NCI-H146 treated with DMSO at 0.1 percent for 48 hours (cell line): ENCODE measurements around the gene SPATA7.

Source experiments
- DNase-seq: peaks from one replicate; lab custom pipeline; 2025; ENCODE audit not compliant: unreplicated experiment; lab: John Stamatoyannopoulos, UW

The SPATA7 gene

GRCh38 chr14:88411039-88411438, 25.6 kb downstream of the SPATA7 start:
- no peak for DNase-seq

DNA sequence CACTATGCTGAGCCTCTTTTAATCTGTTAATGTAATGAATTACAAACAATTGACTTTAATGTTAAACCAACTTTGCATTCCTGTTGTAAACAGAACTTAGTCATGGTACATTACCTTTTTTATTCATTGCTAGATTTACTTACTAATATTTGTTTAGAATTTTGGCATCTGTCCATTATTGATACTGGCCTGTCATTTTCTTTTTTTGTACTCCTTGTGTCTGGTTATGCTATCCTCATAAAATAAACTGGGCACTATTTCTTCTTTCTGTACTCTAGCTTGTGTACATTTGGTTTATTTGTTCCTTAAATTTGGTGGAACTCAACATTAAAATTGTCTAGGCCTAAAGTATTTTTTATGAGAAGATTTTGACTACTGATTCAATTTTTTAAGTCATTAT, 32.1 kb downstream of the SPATA7 start:
- no peak for DNase-seq

DNA sequence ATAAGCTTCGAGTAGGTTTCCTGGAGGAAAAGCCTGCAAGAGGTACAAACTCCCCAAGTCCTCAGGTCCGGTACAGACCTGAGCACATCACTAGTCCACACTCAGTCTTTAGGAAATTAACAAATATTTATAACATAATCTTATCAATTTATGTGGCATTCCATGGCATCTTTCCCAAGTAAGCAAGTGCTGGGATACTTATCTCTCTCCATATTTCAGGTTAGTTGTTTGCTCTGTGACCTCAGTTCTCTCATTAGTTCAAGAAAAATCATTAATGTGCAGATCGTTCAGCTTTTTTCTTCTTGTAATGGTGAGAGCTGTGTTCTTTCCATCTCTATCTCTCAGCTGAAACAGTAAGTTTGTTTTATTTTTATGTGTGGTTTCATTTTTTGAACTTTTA, 34.7 kb downstream of the SPATA7 start:
- DNase-seq: no peak

DNA sequence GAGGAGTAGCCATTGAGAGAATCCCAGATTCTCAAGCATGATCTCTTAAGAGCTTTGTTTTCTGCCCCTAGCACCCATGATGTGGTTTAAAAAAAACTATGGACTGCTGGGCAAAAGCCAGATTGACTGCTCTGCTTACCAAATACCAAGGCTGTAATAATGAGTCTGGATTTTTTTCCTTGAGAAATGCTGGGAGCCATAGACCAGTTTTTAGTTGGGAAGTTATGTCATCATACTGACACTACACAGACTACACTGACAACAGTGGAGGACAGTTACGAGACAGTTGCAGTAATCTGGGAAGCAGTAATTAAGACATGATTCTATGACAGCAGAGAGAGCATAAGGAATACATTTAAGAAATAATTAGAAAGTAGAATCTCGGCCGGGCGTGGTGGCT, 35.8 kb downstream of the SPATA7 start:
- DNase-seq: no peak

DNA sequence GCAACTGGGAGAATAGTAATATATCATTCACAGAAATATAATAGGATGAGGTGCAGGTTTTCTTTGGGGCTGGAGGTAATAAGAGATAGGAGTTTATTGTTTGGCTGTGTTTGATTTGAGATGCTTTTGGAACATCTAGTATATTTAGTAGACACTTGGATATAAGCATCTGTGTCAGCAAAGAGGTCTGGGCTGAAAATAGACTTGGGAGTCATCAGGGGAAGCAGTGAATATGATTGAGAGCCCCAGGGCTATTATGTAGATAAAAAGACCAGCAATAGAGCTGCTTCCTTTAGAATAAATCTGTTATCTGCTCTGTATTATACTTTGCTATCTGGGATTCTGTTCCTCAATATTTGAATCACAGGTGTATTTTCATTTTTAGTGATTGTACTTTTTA, 36.6 kb downstream of the SPATA7 start:
- DNase-seq: no peak

DNA sequence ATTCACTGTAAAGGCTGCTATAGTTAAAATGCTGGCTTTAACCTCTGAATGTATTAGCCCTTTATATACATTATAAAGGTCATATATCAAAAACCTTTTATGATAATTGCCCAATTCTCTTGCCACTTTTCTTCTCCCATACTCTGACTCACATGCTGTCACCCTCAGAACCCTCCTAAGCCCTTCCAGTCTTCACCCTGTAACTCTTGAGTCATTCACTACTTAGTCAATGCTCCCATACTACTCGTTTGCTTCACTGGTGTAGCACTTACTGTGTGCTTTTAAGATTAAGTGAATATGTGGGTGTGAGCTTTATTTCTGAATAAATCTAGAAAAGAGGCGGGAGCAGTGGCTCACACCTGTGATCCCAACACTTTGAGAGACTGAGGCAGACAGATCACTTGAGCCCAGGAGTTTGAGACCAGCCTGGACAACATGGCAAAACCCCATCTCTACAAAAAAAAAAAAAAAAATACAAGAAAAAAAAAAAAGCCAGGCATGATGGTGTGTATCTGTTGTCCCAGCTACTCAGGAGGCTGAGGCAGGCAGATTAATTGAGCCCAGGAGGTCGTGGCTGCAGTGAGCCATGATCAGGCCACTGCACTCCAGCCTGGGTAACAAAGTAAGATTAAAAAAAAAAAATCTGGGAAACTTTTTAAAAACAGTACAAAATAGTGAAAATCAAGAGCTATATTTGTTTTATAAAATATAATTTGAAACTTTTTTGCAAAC, 37.6 kb downstream of the SPATA7 start:
- no peak for DNase-seq

GRCh38 chr14:88424573-88424972, 39.1 kb downstream of the SPATA7 start:
- DNase-seq: no peak

DNA sequence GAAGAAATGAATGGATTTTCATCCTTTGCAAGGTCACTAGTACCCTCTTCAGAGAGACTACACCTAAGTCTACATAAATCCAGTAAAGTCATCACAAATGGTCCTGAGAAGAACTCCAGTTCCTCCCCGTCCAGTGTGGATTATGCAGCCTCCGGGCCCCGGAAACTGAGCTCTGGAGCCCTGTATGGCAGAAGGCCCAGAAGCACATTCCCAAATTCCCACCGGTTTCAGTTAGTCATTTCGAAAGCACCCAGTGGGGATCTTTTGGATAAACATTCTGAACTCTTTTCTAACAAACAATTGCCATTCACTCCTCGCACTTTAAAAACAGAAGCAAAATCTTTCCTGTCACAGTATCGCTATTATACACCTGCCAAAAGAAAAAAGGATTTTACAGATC, 40.8 kb downstream of the SPATA7 start:
- no peak for DNase-seq

DNA sequence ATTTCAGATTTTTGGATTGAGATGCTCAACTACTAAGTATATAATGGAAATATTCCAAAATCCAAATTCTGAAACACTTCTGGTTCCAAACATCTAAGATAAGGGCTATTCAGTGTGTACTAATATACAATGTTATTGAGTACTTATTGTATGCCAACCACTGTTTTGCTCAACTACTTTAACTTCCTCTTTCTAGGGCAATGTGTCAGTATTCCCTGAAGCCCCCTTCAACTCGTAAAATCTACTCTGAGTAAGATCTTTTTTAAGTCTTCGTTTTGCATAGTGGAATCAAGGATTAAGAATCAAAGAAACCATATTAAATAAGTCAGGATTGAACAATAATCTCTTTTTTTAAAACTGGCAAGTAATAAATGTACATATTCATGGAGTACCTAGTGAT, 45.5 kb downstream of the SPATA7 start:
- DNase-seq: no peak

- DNase-seq: no peak
Measured at GRCh38 chr14:88437658-88438057, 52.2 kb downstream of the SPATA7 start.

GRCh38 chr14:88439088-88439487, 53.6 kb downstream of the SPATA7 start:
- DNase-seq: no peak

- no peak for DNase-seq
Measured at GRCh38 chr14:88452231-88452630, 66.8 kb downstream of the SPATA7 start.

DNA sequence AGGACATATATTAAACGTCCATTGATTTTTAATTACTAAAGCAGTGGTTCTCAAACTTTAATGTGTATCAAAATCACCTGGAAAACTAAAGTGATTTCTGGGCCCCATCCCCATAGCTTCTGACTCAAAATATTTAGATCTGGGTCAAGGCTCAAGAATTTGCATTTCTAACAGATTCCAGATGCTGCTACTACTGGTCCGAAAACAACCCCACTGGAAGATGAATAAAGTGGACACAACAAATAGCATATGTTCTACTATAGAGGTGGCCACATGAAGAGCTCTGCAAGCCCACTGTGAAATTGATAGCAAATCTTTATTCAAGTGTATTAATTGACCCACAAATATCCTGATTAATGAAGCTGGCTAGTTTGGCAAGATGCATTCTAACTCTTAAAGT, 69.4 kb downstream of the SPATA7 start:
- DNase-seq: no peak

DNA sequence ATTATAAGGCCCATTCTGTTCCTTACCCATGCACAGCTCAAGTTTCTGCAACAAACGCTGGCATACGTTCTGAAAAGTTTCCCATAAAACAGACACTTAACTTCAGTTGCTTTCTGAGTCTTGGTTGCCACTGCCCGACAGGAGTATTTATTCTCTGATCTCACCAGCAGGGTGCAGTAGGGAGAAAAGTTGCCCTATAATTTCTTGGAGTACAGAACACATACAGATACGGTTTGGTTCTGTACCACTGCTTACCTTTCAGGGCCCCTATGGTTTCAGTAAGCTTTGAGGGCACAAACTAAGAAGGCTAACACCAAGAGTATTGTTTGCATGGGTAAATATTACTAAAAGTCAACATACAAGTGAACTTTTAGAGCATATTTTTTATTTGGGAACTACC, 77.9 kb downstream of the SPATA7 start:
- DNase-seq: no peak

DNA sequence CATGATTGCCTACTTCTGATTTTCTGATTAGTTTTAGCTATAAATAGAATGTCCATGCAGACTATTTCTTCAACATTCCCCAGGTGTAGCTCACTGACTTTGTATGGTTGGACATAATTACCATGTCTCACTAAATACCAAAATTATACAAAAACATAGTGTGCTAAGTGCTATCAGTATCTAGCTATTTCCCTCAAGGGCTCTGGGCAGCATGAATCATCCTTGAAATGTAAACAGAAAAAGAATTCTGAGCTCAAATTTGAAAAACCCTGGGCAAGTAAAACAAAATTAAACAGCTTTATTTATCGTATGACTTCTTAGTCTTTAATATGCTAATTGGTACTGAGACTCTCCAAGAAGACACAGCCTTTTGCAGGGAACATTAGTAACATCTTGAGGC, 82.9 kb downstream of the SPATA7 start:
- no peak for DNase-seq

- DNase-seq: no peak
Measured at GRCh38 chr14:88470542-88471440, 85.3 kb downstream of the SPATA7 start.

- no peak for DNase-seq
Measured at GRCh38 chr14:88473791-88474190, 88.3 kb downstream of the SPATA7 start.

DNA sequence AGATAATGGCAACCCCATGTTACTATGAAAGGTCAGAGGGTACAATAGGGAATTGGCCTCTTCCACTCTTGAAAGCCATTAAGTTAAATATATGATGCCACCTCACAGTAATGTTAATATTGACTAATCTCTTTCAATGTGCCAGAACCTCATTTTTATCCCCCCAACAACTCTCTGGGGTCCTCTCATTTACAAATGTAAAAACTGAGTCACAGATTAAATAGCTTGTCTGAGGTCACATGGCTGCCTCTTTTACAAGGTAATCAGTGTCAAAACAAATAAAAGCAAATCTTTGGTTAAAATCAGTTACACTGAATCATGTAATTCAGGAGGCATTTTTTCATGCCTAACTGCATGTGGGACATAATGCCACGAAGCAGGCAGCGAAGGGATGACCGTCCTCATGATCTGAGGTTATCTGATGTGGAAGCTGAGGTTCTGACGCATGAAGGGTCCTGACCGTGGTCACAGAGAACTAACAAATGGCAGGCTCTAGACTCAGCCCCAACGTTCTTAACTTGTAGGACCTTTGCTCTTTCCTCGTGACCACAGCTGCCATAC, 90.8 kb downstream of the SPATA7 start:
- no peak for DNase-seq

- no peak for DNase-seq
Measured at GRCh38 chr14:88476825-88477224, 91.4 kb downstream of the SPATA7 start.

GRCh38 chr14:88477513-88478250, 92.2 kb downstream of the SPATA7 start:
- DNase-seq: no peak

DNA sequence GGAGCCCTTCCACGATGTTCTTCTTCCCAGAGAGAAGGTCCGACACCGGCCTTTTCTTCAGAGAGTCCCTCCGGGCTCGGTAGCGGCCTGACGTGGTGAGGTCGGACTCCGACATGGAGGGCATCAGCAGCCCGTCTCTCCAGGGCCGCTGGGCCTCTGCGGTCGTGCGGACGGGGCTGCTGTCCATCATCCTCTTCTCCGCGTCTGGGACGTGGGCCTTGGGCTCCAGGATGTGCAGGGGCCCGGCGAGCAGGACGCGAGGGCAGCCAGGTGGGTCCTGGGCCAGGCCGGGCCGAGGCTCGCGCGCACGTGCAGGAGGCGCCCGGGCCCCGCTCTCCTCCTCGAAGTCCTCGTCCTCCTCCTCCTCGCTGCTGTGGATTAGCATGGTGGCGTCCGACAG, 93.5 kb downstream of the SPATA7 start:
- DNase-seq: no peak
